Endothelial cell of umbilical vein (primary cell): Measurements from ENCODE around the gene CNTN5.

Source experiments
- EZH2 ChIP-seq: IDR thresholded peaks from 2 replicates; pipeline ENCODE4 v1.6.1; 2012; ENCODE audit warnings: borderline replicate concordance, low read depth, mild to moderate bottlenecking, moderate library complexity, low read length, inconsistent platforms; ENCODE audit not compliant: severe bottlenecking
- FOS ChIP-seq: IDR thresholded peaks from 2 replicates; pipeline ENCODE4 v1.6.1; 2011; ENCODE audit warnings: mild to moderate bottlenecking, low read length, moderate library complexity, borderline replicate concordance; ENCODE audit not compliant: insufficient read depth
- GATA2 ChIP-seq: IDR thresholded peaks from 2 replicates; pipeline ENCODE4 v1.7.0; 2011; ENCODE audit warnings: low read depth, mild to moderate bottlenecking, moderate library complexity, mixed read lengths, low read length; ENCODE audit not compliant: insufficient read length, insufficient read depth
- JUN ChIP-seq: IDR thresholded peaks from 2 replicates; pipeline ENCODE4 v1.6.1; 2011; ENCODE audit warnings: borderline replicate concordance, low read depth; ENCODE audit not compliant: insufficient read length, insufficient read depth
- MYC ChIP-seq: IDR thresholded peaks from one replicate; pipeline ENCODE4 v1.6.1; 2011; ENCODE audit warnings: mild to moderate bottlenecking, low read depth, low read length
- POLR2A ChIP-seq: IDR thresholded peaks from 2 replicates; pipeline ENCODE4 v1.6.1; 2012; ENCODE audit warnings: low read depth, mild to moderate bottlenecking, control low read depth, low read length
- POLR2AphosphoS5 ChIP-seq: IDR thresholded peaks from 2 replicates; pipeline ENCODE4 v1.6.1; 2012; ENCODE audit warnings: low read depth, mild to moderate bottlenecking, control low read depth, low read length, moderate library complexity; ENCODE audit not compliant: insufficient read depth
- TF ChIP-seq, protein P1 (sequence below), 2 donors: IDR thresholded peaks; 1 replicate in 1 of 2; 2 replicates in 1 of 2; pipeline ENCODE4 v1.5.1; 2011; ENCODE audit warnings: low read length in 2 of 2, mild to moderate bottlenecking in 2 of 2, moderate library complexity in 2 of 2, control low read depth in 1 of 2, inconsistent platforms in 1 of 2, low read depth in 1 of 2; ENCODE audit not compliant: insufficient read depth in 1 of 2; ENCODE audit errors: extremely low read depth in 1 of 2
- TF ChIP-seq, protein P2 (sequence below): IDR thresholded peaks from 2 replicates; pipeline ENCODE4 v1.6.1; 2011; ENCODE audit not compliant: insufficient read depth, insufficient read length

DNA sequence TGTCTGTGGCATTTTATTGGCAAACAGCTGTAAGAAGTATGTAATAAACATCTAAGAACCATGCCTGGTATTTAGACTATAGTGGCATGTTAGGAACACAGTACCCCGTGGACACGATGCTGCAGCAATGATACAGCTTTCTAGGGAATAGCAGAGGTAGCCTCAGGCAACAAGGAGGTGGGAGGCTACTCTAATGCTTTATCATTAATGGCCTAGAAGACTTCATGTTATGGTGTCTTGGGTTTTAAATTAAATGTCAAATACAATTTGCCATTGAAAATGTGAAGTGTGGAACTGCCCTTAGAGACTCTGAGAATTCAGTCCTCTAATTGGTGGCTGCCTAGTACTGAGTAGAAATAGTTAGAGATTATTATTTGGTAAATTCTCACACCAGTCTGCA, 516.9 kb downstream of the CNTN5 start:
- TF ChIP-seq, protein P1, sequence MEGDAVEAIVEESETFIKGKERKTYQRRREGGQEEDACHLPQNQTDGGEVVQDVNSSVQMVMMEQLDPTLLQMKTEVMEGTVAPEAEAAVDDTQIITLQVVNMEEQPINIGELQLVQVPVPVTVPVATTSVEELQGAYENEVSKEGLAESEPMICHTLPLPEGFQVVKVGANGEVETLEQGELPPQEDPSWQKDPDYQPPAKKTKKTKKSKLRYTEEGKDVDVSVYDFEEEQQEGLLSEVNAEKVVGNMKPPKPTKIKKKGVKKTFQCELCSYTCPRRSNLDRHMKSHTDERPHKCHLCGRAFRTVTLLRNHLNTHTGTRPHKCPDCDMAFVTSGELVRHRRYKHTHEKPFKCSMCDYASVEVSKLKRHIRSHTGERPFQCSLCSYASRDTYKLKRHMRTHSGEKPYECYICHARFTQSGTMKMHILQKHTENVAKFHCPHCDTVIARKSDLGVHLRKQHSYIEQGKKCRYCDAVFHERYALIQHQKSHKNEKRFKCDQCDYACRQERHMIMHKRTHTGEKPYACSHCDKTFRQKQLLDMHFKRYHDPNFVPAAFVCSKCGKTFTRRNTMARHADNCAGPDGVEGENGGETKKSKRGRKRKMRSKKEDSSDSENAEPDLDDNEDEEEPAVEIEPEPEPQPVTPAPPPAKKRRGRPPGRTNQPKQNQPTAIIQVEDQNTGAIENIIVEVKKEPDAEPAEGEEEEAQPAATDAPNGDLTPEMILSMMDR (IDR thresholded peaks at IDR 0.05; ENCODE audit: extremely low read depth in 1 of 2, insufficient read depth in 1 of 2, low read depth in 1 of 2, low read length in 2 of 2): no peak
- TF ChIP-seq POLR2A (no peak), MYC (no peak), EZH2 (no peak), JUN (no peak), POLR2AphosphoS5 (no peak), GATA2 (no peak), FOS (no peak)
- TF ChIP-seq, protein P2, sequence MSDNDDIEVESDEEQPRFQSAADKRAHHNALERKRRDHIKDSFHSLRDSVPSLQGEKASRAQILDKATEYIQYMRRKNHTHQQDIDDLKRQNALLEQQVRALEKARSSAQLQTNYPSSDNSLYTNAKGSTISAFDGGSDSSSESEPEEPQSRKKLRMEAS: no peak
